Measurements from ENCODE around the gene TTC7B.

The TTC7B gene

GRCh38 chr14:90489916-90490719, 326.1 kb downstream of the TTC7B start:
- DNase-seq (ENCODE audit: low spot score), result peak; percentile 5

GRCh38 chr14:90489306-90489705, 326.9 kb downstream of the TTC7B start:
- peak; percentile 5 for DNase-seq (ENCODE audit: low spot score)

- DNase-seq (ENCODE audit: low spot score), result no peak
Observed at GRCh38 chr14:90488256-90488655, 328.0 kb downstream of the TTC7B start.

- DNase-seq (ENCODE audit: low spot score), result no peak
Observed at GRCh38 chr14:90487462-90487861, 328.8 kb downstream of the TTC7B start.

- peak; percentile 8 for DNase-seq (ENCODE audit: low spot score)
Observed at GRCh38 chr14:90487031-90487430, 329.2 kb downstream of the TTC7B start.

GRCh38 chr14:90484291-90484690, 331.9 kb downstream of the TTC7B start:
- no peak for DNase-seq (ENCODE audit: low spot score)

- no peak for DNase-seq (ENCODE audit: low spot score)
Observed at GRCh38 chr14:90483571-90483974, 332.7 kb downstream of the TTC7B start.

GRCh38 chr14:90483117-90483516, 333.1 kb downstream of the TTC7B start:
- DNase-seq (ENCODE audit: low spot score), result no peak

- DNase-seq (ENCODE audit: low spot score), result no peak
Observed at GRCh38 chr14:90475298-90475697, 340.9 kb downstream of the TTC7B start.

Data from AG20443 (cell line).